ENCODE results near the gene PGR. TPM values are rescaled to one million over a fixed set of nuclear protein-coding genes. Genes with fewer than 3 reads are reported as not detected.
A peak's percentile ranks its signal among the peaks of the same experiment; 100 is the strongest.

The PGR gene
- total RNA-seq, 1 experiment from 2014 or later, result 0.31 TPM

- Histone ChIP-seq H3K4me3 (ENCODE audit: insufficient read depth, low read depth, low read length) (no peak overlapping the region), H3K36me3 (replicated peaks; ENCODE audit: control insufficient read depth, insufficient read depth, low read length) (no peaks in the 10 kb centered on the region), H3K27me3 (ENCODE audit: control insufficient read depth, insufficient read depth, low read length) (no peaks in the 10 kb centered on the region)
- DNase-seq, result peak; percentile 6
Observed at GRCh38 chr11:101010899-101011298, 118.7 kb downstream of the PGR start.

- Histone ChIP-seq H3K4me3 (ENCODE audit: insufficient read depth, low read depth, low read length) (no peak overlapping the region), H3K36me3 (replicated peaks; ENCODE audit: control insufficient read depth, insufficient read depth, low read length) (no peaks in the 10 kb centered on the region), H3K27me3 (ENCODE audit: control insufficient read depth, insufficient read depth, low read length) (no peaks in the 10 kb centered on the region)
- DNase-seq, result no peak
Observed at GRCh38 chr11:101009690-101010055, 119.9 kb downstream of the PGR start.

GRCh38 chr11:101008961-101009689 lies 120.5 kb downstream of the PGR start:
- Histone ChIP-seq H3K4me3 (ENCODE audit: insufficient read depth, low read depth, low read length) (no peak overlapping the region), H3K27me3 (ENCODE audit: control insufficient read depth, insufficient read depth, low read length) (no peaks in the 10 kb centered on the region), H3K36me3 (replicated peaks; ENCODE audit: control insufficient read depth, insufficient read depth, low read length) (no peaks in the 10 kb centered on the region)
- DNase-seq, result no peak

GRCh38 chr11:101003468-101003867 lies 126.1 kb downstream of the PGR start:
- H3K36me3 ChIP-seq (replicated peaks; ENCODE audit: control insufficient read depth, insufficient read depth, low read length), result no peaks in the 10 kb centered on the region
- no peaks in the 10 kb centered on the region for H3K27me3 ChIP-seq (ENCODE audit: control insufficient read depth, insufficient read depth, low read length)
- H3K4me3 ChIP-seq (ENCODE audit: insufficient read depth, low read depth, low read length), result no peak overlapping the region
- no peak for DNase-seq

GRCh38 chr11:100999756-101000155 lies 129.9 kb downstream of the PGR start:
- H3K27me3 ChIP-seq (ENCODE audit: control insufficient read depth, insufficient read depth, low read length), result no peaks in the 10 kb centered on the region
- H3K4me3 ChIP-seq (ENCODE audit: insufficient read depth, low read depth, low read length), result no peak overlapping the region
- H3K36me3 ChIP-seq (replicated peaks; ENCODE audit: control insufficient read depth, insufficient read depth, low read length), result no peaks in the 10 kb centered on the region
- no peak for DNase-seq

GRCh38 chr11:100994966-100995365 lies 134.6 kb downstream of the PGR start:
- Histone ChIP-seq H3K36me3 (replicated peaks; ENCODE audit: control insufficient read depth, insufficient read depth, low read length) (no peaks in the 10 kb centered on the region), H3K27me3 (ENCODE audit: control insufficient read depth, insufficient read depth, low read length) (no peaks in the 10 kb centered on the region), H3K4me3 (ENCODE audit: insufficient read depth, low read depth, low read length) (no peak overlapping the region)
- DNase-seq, result no peak

- Histone ChIP-seq H3K4me3 (ENCODE audit: insufficient read depth, low read depth, low read length) (no peak overlapping the region), H3K36me3 (replicated peaks; ENCODE audit: control insufficient read depth, insufficient read depth, low read length) (no peaks in the 10 kb centered on the region), H3K27me3 (ENCODE audit: control insufficient read depth, insufficient read depth, low read length) (no peaks in the 10 kb centered on the region)
- no peak for DNase-seq
Observed at GRCh38 chr11:100991541-100991940, 138.1 kb downstream of the PGR start.

GRCh38 chr11:100990931-100991330 lies 138.7 kb downstream of the PGR start:
- no peaks in the 10 kb centered on the region for H3K36me3 ChIP-seq (replicated peaks; ENCODE audit: control insufficient read depth, insufficient read depth, low read length)
- no peak for DNase-seq
- no peak overlapping the region for H3K4me3 ChIP-seq (ENCODE audit: insufficient read depth, low read depth, low read length)
- H3K27me3 ChIP-seq (ENCODE audit: control insufficient read depth, insufficient read depth, low read length), result no peaks in the 10 kb centered on the region

- H3K27me3 ChIP-seq (ENCODE audit: control insufficient read depth, insufficient read depth, low read length), result peaks cover under 1% of the 10 kb centered on the region; the same call in 1 of the 2 replicates
- H3K36me3 ChIP-seq (replicated peaks; ENCODE audit: control insufficient read depth, insufficient read depth, low read length), result no peaks in the 10 kb centered on the region
- H3K4me3 ChIP-seq (ENCODE audit: insufficient read depth, low read depth, low read length), result no peak overlapping the region
- no peak for DNase-seq
Observed at GRCh38 chr11:100984668-100985067, 144.9 kb downstream of the PGR start.

- Histone ChIP-seq H3K4me3 (ENCODE audit: insufficient read depth, low read depth, low read length) (no peak overlapping the region), H3K27me3 (ENCODE audit: control insufficient read depth, insufficient read depth, low read length) (peaks cover 23% of the 10 kb centered on the region), H3K36me3 (replicated peaks; ENCODE audit: control insufficient read depth, insufficient read depth, low read length) (no peaks in the 10 kb centered on the region)
- DNase-seq, result no peak
Observed at GRCh38 chr11:100981196-100981824, 148.3 kb downstream of the PGR start.

- no peak for DNase-seq
- Histone ChIP-seq H3K36me3 (replicated peaks; ENCODE audit: control insufficient read depth, insufficient read depth, low read length) (no peaks in the 10 kb centered on the region), H3K4me3 (ENCODE audit: insufficient read depth, low read depth, low read length) (no peak overlapping the region), H3K27me3 (ENCODE audit: control insufficient read depth, insufficient read depth, low read length) (peaks cover 29% of the 10 kb centered on the region)
Observed at GRCh38 chr11:100980156-100980555, 149.5 kb downstream of the PGR start.

Data from H7 (cell line).